Natural killer cell (primary cell): ENCODE results near the gene SIAH2. TPM values are rescaled to one million over a fixed set of nuclear protein-coding genes. Genes with fewer than 3 reads are reported as not detected.

Source experiments
- ATAC-seq, 3 donors: fragments of 150-1000 bp in 2 of 3; fragments of 200-7000 bp in 1 of 3; cut with Tn5 transposase; 1 replicate in 1 of 3; 2 replicates in 2 of 3; pipeline ENCODE4 v1.10.0; 2021; ENCODE audit warnings: mild to moderate bottlenecking in 2 of 3, moderate library complexity in 2 of 3
- DNase-seq, 2 donors: peaks; one replicate each; pipeline versions ENCODE4 v3.0.0 to v3.0.0-alpha.2; 2013 to 2021; ENCODE audit warnings: mixed read lengths in 1 of 2
- H3K27ac ChIP-seq: one replicate; pipeline ENCODE4 v1.5.1; 2013; ENCODE audit warnings: mild to moderate bottlenecking, low read length
- H3K27me3 ChIP-seq: one replicate; pipeline ENCODE4 v1.6.1; 2013; ENCODE audit warnings: low read length; ENCODE audit not compliant: control insufficient read depth, insufficient read depth
- H3K36me3 ChIP-seq: one replicate; pipeline ENCODE4 v1.6.1; 2013; ENCODE audit warnings: low read length; ENCODE audit not compliant: control insufficient read depth, insufficient read depth
- H3K4me1 ChIP-seq: one replicate; pipeline ENCODE4 v1.6.1; 2013; ENCODE audit warnings: low read length; ENCODE audit not compliant: control insufficient read depth, insufficient read depth
- H3K4me3 ChIP-seq: one replicate; pipeline ENCODE4 v1.5.1; 2013; ENCODE audit warnings: low read length
- H3K9me3 ChIP-seq: one replicate; pipeline ENCODE4 v1.6.1; 2013; ENCODE audit warnings: low read length; ENCODE audit not compliant: control insufficient read depth, insufficient read depth
- H3K27ac Mint-ChIP-seq, 2 donors: one replicate each; pipeline ENCODE4 v1.8.0; 2022; ENCODE audit warnings: mild to moderate bottlenecking in 2 of 2, mixed read lengths in 2 of 2, moderate library complexity in 1 of 2
- H3K27me3 Mint-ChIP-seq, 2 donors: one replicate each; pipeline ENCODE4 v1.8.0; 2022; ENCODE audit warnings: low read depth in 2 of 2, mixed read lengths in 2 of 2
- H3K36me3 Mint-ChIP-seq: one replicate; pipeline ENCODE4 v1.8.0; 2022; ENCODE audit warnings: mixed read lengths
- H3K4me1 Mint-ChIP-seq, 2 donors: one replicate each; pipeline ENCODE4 v1.8.0; 2022; ENCODE audit warnings: mixed read lengths in 2 of 2
- H3K4me3 Mint-ChIP-seq: one replicate; pipeline ENCODE4 v1.8.0; 2022; ENCODE audit warnings: mild to moderate bottlenecking, moderate library complexity, mixed read lengths
- H3K9me3 Mint-ChIP-seq, 2 donors: one replicate each; pipeline ENCODE4 v1.8.0; 2022; ENCODE audit warnings: mixed read lengths in 2 of 2
- WGBS: methylation state at CpG from one replicate; pipeline ENCODE4 v1.1.7; 2013; ENCODE audit warnings: missing lambda C conversion rate; ENCODE audit not compliant: insufficient coverage; 5-methylcytosine and 5-hydroxymethylcytosine counted together
- intact Hi-C: fragments of 100-400 bp; cut with micrococcal nuclease; formaldehyde crosslinking; loops from one replicate; pipeline ENCODE4 v1.14.2; 2022
- total RNA-seq, 4 donors: library from RNA; stranded (reverse); fragments of 120-200 nt in 1 of 4; gene quantifications; one replicate each; pipeline versions ENCODE4 v1.2.3 to v1.2.4, GENCODE V29; 2013 to 2022
- TF ChIP-seq, protein P1 (sequence below): fragments of 200-600 bp; IDR thresholded peaks from one replicate; pipeline ENCODE4 v1.8.0; 2022; ENCODE audit warnings: antibody characterized with exemption

SIAH2 gene
- total RNA-seq, 3 donors from 2014 or later (not counting 1 experiment from before 2014, with no cell fraction given) = 22.7 to 25.7 (median 23.8) TPM

DNA sequence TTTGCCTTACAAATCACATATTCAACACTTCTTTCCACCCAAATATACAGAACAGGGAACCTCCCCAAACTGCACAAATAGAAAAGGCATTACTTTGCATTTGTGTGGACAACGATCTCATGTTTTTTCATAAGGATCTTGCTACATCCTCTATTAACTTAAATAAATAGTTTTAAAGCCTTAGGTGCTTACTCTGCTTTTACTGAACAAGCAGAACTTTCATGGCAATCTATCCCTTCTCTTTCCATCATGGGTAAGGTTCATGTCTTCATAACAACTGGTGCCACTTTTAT, 18.1 kb downstream of the SIAH2 start:
- Mint-ChIP-seq H3K4me1 (peaks cover 50 to 62% of the 10 kb centered on the region in 2 donors), H3K27me3 (no peaks in the 10 kb centered on the region), H3K36me3 (no peaks in the 10 kb centered on the region), H3K9me3 (no peaks in the 10 kb centered on the region), H3K4me3 (no peak overlapping the region), H3K27ac (peak overlapping the region; percentile 4 to 58)
- Histone ChIP-seq H3K27ac (no peak overlapping the region), H3K36me3 (peaks cover 16% of the 10 kb centered on the region), H3K9me3 (no peaks in the 10 kb centered on the region), H3K4me1 (peaks cover 13% of the 10 kb centered on the region), H3K27me3 (no peaks in the 10 kb centered on the region), H3K4me3 (no peak overlapping the region)
- DNase-seq (no peak), ATAC-seq (no peak)
- TF ChIP-seq, protein P1, sequence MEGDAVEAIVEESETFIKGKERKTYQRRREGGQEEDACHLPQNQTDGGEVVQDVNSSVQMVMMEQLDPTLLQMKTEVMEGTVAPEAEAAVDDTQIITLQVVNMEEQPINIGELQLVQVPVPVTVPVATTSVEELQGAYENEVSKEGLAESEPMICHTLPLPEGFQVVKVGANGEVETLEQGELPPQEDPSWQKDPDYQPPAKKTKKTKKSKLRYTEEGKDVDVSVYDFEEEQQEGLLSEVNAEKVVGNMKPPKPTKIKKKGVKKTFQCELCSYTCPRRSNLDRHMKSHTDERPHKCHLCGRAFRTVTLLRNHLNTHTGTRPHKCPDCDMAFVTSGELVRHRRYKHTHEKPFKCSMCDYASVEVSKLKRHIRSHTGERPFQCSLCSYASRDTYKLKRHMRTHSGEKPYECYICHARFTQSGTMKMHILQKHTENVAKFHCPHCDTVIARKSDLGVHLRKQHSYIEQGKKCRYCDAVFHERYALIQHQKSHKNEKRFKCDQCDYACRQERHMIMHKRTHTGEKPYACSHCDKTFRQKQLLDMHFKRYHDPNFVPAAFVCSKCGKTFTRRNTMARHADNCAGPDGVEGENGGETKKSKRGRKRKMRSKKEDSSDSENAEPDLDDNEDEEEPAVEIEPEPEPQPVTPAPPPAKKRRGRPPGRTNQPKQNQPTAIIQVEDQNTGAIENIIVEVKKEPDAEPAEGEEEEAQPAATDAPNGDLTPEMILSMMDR = no peak
- intact Hi-C loops = no loop called here
- WGBS = 67% methylated on average over 1 of the region's 1 CpG

GRCh38 chr3:150744041-150744918, 18.7 kb downstream of the SIAH2 start:
- no peaks in the 10 kb centered on the region for H3K27me3 ChIP-seq
- Mint-ChIP-seq H3K4me3 (no peak overlapping the region), H3K9me3 (no peaks in the 10 kb centered on the region), H3K36me3 (no peaks in the 10 kb centered on the region), H3K4me1 (peaks cover 50 to 58% of the 10 kb centered on the region in 2 donors), H3K27ac (peak overlapping the region; percentile 4 to 58), H3K27me3 (no peaks in the 10 kb centered on the region)
- DNase-seq (no peak), ATAC-seq (no peak)
- peaks cover 16% of the 10 kb centered on the region for H3K36me3 ChIP-seq
- 93% methylated on average over 7 of the region's 8 CpGs for WGBS
- TF ChIP-seq, protein P1 = no peak
- intact Hi-C loops = no loop called here
- no peaks in the 10 kb centered on the region for H3K9me3 ChIP-seq
- no peak overlapping the region for H3K27ac ChIP-seq
- peaks cover 15% of the 10 kb centered on the region for H3K4me1 ChIP-seq
- H3K4me3 ChIP-seq = no peak overlapping the region

DNA sequence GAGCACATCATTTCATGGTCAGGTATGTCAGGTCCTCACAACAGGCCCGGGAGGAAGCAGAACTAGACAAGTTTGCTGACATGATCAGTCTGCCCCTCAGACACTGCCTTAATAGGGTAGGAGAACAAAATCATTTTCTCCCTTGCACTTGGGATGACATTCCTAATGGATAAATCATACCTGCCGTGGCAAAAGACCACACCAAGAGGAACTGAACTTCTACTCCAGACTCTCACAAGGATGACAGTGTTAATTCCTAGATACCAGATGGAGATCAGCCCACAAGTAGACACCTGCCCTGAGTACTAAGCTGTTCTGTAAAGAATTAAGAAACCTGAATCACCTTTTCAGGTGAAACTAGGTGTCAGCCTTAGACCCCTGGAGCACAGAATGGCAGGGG, 19.5 kb downstream of the SIAH2 start:
- peak overlapping the region in 1 of 2 donors; percentile 58 for H3K27ac Mint-ChIP-seq
- H3K9me3 Mint-ChIP-seq = no peaks in the 10 kb centered on the region
- H3K4me1 Mint-ChIP-seq = peaks cover 44 to 51% of the 10 kb centered on the region in 2 donors

More for the DNA sequence above, 19.5 kb downstream of the SIAH2 start:
- H3K4me3 ChIP-seq = no peak overlapping the region
- Mint-ChIP-seq H3K36me3 (no peaks in the 10 kb centered on the region), H3K27me3 (no peaks in the 10 kb centered on the region), H3K4me3 (no peak overlapping the region)
- TF ChIP-seq, protein P1 = no peak
- peaks cover 15% of the 10 kb centered on the region for H3K4me1 ChIP-seq
- intact Hi-C loops = no loop called here
- WGBS = 67% methylated on average over 2 of the region's 2 CpGs
- no peaks in the 10 kb centered on the region for H3K27me3 ChIP-seq
- no peaks in the 10 kb centered on the region for H3K9me3 ChIP-seq
- ATAC-seq = no peak
- H3K27ac ChIP-seq = no peak overlapping the region
- DNase-seq = no peak
- H3K36me3 ChIP-seq = peaks cover 16% of the 10 kb centered on the region
